Motor neuron (in vitro differentiated cells): ENCODE data around the gene CYBA. TPM values are rescaled to one million over a fixed set of nuclear protein-coding genes. Genes with fewer than 3 reads are reported as not detected.
A peak's percentile ranks its signal among the peaks of the same experiment; 100 is the strongest.

ENCODE experiments used
- ATAC-seq, 8 experiments: fragments of 200-7000 bp; cut with Tn5 transposase; replicated peaks in 6 of 8; 2 replicates each; pipeline ENCODE4 v1.8.0; 2021; ENCODE audit warnings: mild to moderate bottlenecking in 8 of 8, moderate library complexity in 8 of 8
- H3K27ac ChIP-seq, 2 donors: fragments of 250-450 bp; sonication (Bioruptor Pico); 2 replicates each; pipeline ENCODE4 v1.9.0; 2021; ENCODE audit warnings: antibody characterized with exemption in 2 of 2, mild to moderate bottlenecking in 2 of 2, moderate library complexity in 1 of 2
- H3K4me1 ChIP-seq, 2 donors: fragments of 250-450 bp; sonication (Bioruptor Pico); replicated peaks in 1 of 2; 2 replicates each; pipeline ENCODE4 v1.6.1; 2021; ENCODE audit warnings: antibody characterized with exemption in 2 of 2, mild to moderate bottlenecking in 2 of 2, moderate library complexity in 1 of 2
- H3K4me3 ChIP-seq, 5 donors: fragments of 250-450 bp; sonication (Bioruptor Pico); 2 replicates each; pipeline ENCODE4 v1.9.0; 2021; ENCODE audit warnings: antibody characterized with exemption in 5 of 5, mild to moderate bottlenecking in 5 of 5, moderate library complexity in 4 of 5
- WGBS, 10 experiments: fragments of 450-650 bp; shearing (Covaris generic); methylation state at CpG; one replicate each; pipeline ENCODE4 v1.0.0; 2022; 5-methylcytosine and 5-hydroxymethylcytosine counted together
- in situ Hi-C, 9 experiments: fragments of 400-800 bp; cut with MboI; loops; one replicate each; pipeline ENCODE4 v1.15.0; 2021; ENCODE audit warnings: low sequenced_read_pairs in 9 of 9, low pct_unique_long_range_greater_than_20kb in 2 of 9; ENCODE audit not compliant: unreplicated experiment in 9 of 9
- total RNA-seq, 8 experiments: library from RNA; unstranded; fragments of 300-600 nt; gene quantifications; 2 replicates each; pipeline versions ENCODE4 v1.2.3 to v1.2.4, GENCODE V29; 2022

CYBA gene
- total RNA-seq, 8 experiments from 2014 or later, result 3.0 to 203 (median 10.3) TPM

DNA sequence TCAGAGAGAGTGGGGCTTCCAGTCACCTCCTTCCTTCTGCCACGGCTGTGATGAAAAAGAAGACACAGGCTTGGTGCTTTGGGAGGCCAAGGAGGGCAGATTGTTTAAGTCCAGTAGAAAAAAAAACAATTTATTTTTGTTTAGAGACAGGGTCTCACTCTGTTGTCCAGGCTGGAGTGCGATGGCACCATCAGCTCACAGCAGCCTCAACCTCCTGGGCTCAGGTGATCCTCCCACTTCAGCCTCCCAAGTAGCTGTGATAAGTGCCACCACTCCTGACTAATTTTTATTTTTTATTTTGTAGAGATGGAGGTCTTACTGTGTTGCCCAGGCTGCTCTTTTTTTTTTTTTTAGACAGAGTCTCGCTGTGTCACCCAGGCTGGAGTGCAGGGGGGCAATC, 14.7 kb upstream of the CYBA start:
- in situ Hi-C loops, result no loop called here
- Histone ChIP-seq H3K27ac (no peak overlapping the region), H3K4me3 (no peak overlapping the region), H3K4me1 (peaks cover 4 to 7% of the 10 kb centered on the region in 2 donors)
- no peak for ATAC-seq
- 77 to 100% (median 100%) methylated on average over 1 to 3 of the region's 3 CpGs; no CpG with 5 or more reads in 2 of the 10 experiments for WGBS, 10 experiments

DNA sequence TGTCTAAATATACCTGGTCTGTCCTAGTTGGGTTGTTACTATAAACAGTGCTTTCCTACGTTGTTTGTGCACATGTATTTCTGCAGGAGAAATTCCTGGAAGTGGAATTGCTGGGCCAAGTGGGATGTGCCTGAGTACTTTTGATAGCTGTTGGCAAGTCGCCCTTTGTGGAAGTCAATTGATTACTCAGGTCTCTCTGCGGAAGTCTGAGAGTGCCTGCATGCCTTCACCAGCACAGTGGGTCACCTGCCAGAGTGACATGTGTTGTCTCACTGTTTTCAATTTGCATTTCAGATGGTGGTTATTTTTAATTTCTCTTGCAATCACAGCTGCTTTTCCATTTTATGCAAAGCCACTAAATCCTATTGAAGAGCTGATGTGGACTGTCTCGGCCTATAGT, 14.3 kb upstream of the CYBA start:
- peak in 2 of 8 experiments; percentile 1 to 2 for ATAC-seq

DNA sequence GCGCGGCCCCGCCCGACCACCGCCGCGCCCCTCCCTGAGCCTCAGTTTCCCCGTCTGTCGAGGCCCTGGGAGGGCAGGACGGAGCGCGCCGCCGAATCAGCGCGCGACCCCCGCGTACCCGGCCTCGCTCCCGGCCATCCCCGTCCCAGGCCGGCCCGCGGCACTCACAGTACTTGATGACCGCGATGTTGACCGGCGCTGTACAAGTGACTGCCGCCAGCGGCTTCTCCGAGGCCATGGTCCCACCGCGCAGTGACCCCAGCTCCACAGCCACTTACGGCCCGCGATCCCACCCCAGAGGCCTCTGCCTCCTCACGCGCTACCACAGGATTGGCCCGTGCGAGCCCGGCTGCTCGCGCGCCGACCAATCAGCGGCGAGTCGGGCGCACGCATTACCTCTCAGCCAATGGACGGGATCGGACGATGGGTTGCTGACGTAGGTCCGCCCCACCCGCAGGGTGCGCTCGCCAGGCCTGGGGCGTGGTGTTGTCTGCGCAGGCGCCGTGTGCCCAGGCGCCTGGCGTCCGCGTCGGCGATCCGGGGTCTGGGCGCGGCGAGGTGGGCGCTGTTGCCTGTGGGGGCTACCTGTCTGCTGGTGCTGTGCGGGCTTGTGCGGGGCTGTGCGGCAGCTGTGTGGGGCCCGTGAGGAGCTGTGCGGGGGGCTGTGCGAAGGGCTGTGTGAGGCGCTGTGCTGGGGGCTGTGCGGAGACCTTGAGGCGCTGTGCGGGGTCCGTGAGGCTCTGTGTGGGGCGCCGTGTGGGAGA, 12.2 kb upstream of the CYBA start, which contains the start of gene MVD:
Gene MVD, minus strand, starts transcription at position 249 of the 764 bp plus-strand sequence. Its CDS starts 11 bp downstream, at position 238.
- H3K4me1 ChIP-seq, result peaks cover 4 to 7% of the 10 kb centered on the region in 2 donors
- peak within 1 kb of the TSS; percentile 85 to 98 (median 89) for H3K4me3 ChIP-seq
- in situ Hi-C loops, result no loop called here
- 0% methylated on average over 12 to 31 of the region's 88 CpGs; no CpG with 5 or more reads in 8 of the 10 experiments for WGBS, 10 experiments
- peak; percentile 91 to 96 (median 94) for ATAC-seq
- H3K27ac ChIP-seq, result peak within 1 kb of the TSS; percentile 85 to 88

More for the DNA sequence above, 14.3 kb upstream of the CYBA start:
- Histone ChIP-seq H3K4me1 (peaks cover 4 to 7% of the 10 kb centered on the region in 2 donors), H3K4me3 (no peak overlapping the region), H3K27ac (no peak overlapping the region)
- in situ Hi-C loops, result no loop called here
- 23 to 100% (median 83%) methylated on average over 1 to 4 of the region's 4 CpGs; no CpG with 5 or more reads in 1 of the 10 experiments for WGBS, 10 experiments

DNA sequence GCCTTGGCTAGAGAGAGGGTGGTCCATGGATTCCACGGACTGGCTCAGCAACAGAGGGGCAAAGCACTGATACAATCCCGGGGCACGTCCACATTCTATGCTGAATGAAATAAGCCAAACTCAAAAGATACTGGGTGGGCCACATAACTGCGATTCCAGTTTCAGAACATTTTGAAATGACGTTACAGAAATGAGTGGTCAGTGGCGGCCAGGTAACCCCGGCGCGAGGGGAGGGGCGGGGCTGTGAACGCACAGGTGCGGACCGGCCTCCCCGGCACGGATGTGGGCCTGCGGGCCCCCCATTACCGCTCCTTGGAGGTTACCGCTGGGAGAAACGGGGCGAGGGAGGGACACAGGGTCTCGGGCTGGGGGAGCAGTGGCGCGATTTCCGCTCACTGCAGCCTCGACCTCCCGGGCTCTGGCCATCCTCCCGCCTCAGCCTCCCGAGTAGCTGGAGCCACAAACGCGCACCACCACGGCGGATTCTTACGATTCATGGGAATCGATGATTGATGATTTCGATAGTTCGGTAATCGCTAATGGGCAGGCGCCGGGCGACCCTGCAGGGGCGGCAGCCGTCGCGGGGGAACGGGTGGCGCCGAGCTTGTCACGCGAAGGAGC, 11.5 kb upstream of the CYBA start:
- Histone ChIP-seq H3K4me1 (peaks cover 4 to 7% of the 10 kb centered on the region in 2 donors), H3K4me3 (peak overlapping the region; percentile 85 to 98 (median 89)), H3K27ac (peak overlapping the region; percentile 83 to 88)
- WGBS, 10 experiments, result 0 to 2% (median 0%) methylated on average over 1 to 10 of the region's 49 CpGs; no CpG with 5 or more reads in 3 of the 10 experiments
- peak in 3 of 8 experiments; percentile 0 to 7 (median 5) for ATAC-seq
- in situ Hi-C loops, result no loop called here

- H3K27ac ChIP-seq, result no peak overlapping the region
- H3K4me1 ChIP-seq, result peaks cover 4 to 7% of the 10 kb centered on the region in 2 donors
- in situ Hi-C loops, result no loop called here
- H3K4me3 ChIP-seq, result peak overlapping the region; percentile 85 to 98 (median 89)
- 42 to 92% (median 72%) methylated on average over 2 to 9 of the region's 10 CpGs; no CpG with 5 or more reads in 2 of the 10 experiments for WGBS, 10 experiments
- ATAC-seq, result no peak
Observed at GRCh38 chr16:88661468-88661867, 10.6 kb upstream of the CYBA start.

DNA sequence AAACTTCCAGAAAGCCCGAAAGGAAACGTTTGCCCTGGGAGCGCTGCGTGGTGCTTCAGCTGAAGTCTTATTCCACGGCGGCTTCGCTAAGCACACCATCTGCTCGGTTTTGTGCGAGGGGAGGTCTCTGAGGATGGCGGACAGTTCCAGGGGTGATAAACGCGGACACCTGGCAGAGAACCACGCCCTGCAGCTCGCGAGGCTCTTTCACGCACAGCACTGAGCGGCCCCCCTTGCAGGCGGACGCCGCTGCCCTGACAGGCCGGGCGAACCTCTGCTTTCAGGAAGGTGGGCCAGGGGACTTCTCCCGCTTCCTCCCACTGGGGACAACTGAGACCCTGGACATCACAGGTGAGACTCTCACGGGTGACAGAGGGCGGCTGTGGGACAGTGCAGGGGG, 8.3 kb upstream of the CYBA start:
- peaks cover 2 to 6% of the 10 kb centered on the region in 2 donors for H3K4me1 ChIP-seq
- in situ Hi-C loops, result no loop called here
- WGBS, 10 experiments, result 88 to 100% (median 95%) methylated on average over 2 to 17 of the region's 25 CpGs; no CpG with 5 or more reads in 5 of the 10 experiments
- no peak for ATAC-seq
- no peak overlapping the region for H3K27ac ChIP-seq
- no peak overlapping the region for H3K4me3 ChIP-seq

GRCh38 chr16:88658714-88659113, 7.9 kb upstream of the CYBA start:
- Histone ChIP-seq H3K4me1 (peaks cover 0 to 4% of the 10 kb centered on the region in 2 donors), H3K27ac (no peak overlapping the region), H3K4me3 (no peak overlapping the region)
- WGBS, 10 experiments, result no CpG with 5 or more reads among the region's 15 CpGs
- in situ Hi-C loops, result no loop called here
- ATAC-seq, result no peak

- Histone ChIP-seq H3K4me1 (peaks cover 0 to 4% of the 10 kb centered on the region in 2 donors), H3K4me3 (no peak overlapping the region), H3K27ac (no peak overlapping the region)
- WGBS, 10 experiments, result 100% methylated on average over 1 of the region's 19 CpGs; no CpG with 5 or more reads in 8 of the 10 experiments
- ATAC-seq, result peak in 1 of 8 experiments; percentile 4
- in situ Hi-C loops, result no loop called here
Observed at GRCh38 chr16:88657371-88657770, 6.5 kb upstream of the CYBA start.

- H3K4me3 ChIP-seq, result no peak overlapping the region
- H3K27ac ChIP-seq, result no peak overlapping the region
- H3K4me1 ChIP-seq, result peaks cover 4 to 8% of the 10 kb centered on the region in 2 donors
- WGBS, 10 experiments, result 30 to 100% (median 100%) methylated on average over 1 to 2 of the region's 25 CpGs; no CpG with 5 or more reads in 7 of the 10 experiments
- in situ Hi-C loops, result no loop called here
- peak in 1 of 8 experiments; percentile 22 for ATAC-seq
Observed at GRCh38 chr16:88656291-88656980, 5.6 kb upstream of the CYBA start.

GRCh38 chr16:88655733-88656281, 5.0 kb upstream of the CYBA start:
- Histone ChIP-seq H3K27ac (no peak overlapping the region), H3K4me3 (no peak overlapping the region), H3K4me1 (peaks cover 6 to 11% of the 10 kb centered on the region in 2 donors)
- 80 to 92% methylated on average over 2 to 18 of the region's 29 CpGs; no CpG with 5 or more reads in 8 of the 10 experiments for WGBS, 10 experiments
- ATAC-seq, result no peak
- in situ Hi-C loops, result no loop called here

DNA sequence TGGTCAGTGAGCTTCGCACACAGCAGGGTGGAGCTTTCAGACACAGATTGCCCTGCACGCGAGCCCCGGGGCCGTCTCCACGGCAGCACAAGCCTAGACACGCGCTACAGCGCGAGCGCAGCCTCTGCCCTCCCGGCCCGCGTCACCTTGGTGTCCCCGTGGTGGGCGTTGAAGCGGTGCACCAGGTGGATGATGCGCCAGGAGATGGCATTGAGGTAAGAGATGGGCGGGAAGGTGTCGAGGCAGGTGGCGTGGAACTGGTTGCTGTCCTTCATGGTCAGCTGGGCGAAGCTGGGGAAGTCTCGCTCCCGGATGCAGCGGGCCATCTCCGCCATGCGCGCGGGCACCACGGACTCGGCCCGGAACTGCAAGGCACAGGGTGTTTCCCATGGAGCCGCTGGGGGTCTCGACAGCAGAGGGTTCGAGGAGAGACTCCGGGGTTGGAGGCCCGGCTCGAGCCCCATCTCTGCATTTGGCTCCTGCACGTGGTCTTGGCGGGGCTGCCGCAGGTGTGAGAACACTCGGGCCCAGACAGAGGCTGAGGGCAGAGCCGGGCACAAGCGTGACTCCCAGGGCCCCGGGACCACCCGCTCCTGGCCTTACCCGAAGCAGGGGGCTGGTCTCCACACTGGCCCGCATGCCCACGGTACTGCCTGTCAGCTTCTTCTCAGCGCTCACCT, 4.3 kb upstream of the CYBA start:
- H3K4me1 ChIP-seq, result peaks cover 10 to 16% of the 10 kb centered on the region in 2 donors
- ATAC-seq, result no peak
- no peak overlapping the region for H3K4me3 ChIP-seq
- in situ Hi-C loops, result no loop called here
- WGBS, 10 experiments, result 87 to 100% (median 97%) methylated on average over 1 to 14 of the region's 50 CpGs; no CpG with 5 or more reads in 6 of the 10 experiments
- H3K27ac ChIP-seq, result no peak overlapping the region

- in situ Hi-C loops, result no loop called here
- peaks cover 17% of the 10 kb centered on the region in 2 donors for H3K4me1 ChIP-seq
- no peak for ATAC-seq
- WGBS, 10 experiments, result 89 to 100% methylated on average over 1 to 16 of the region's 28 CpGs; no CpG with 5 or more reads in 8 of the 10 experiments
- H3K27ac ChIP-seq, result no peak overlapping the region
- no peak overlapping the region for H3K4me3 ChIP-seq
Observed at GRCh38 chr16:88654363-88655052, 3.7 kb upstream of the CYBA start.
